Gastrocnemius medialis (tissue), 4 donors: ENCODE measurements around the gene AJAP1.

Experiments
- CTCF ChIP-seq, 5 experiments: fragments of 450-650 bp in 3 of 5; fragments of 200-600 bp in 2 of 5; sonication (generic) in 2 of 5; IDR thresholded peaks in 4 of 5; conservative IDR thresholded peaks in 1 of 5; 1 replicate in 4 of 5; 2 replicates in 1 of 5; pipeline ENCODE4 v1.5.1; 2016 to 2019; ENCODE audit warnings: antibody characterized with exemption in 5 of 5, mild to moderate bottlenecking in 3 of 5, moderate library complexity in 3 of 5
- POLR2A ChIP-seq, 2 donors: fragments of 450-650 bp; IDR thresholded peaks; one replicate each; pipeline ENCODE4 v1.6.1; 2017; ENCODE audit warnings: antibody characterized with exemption in 2 of 2, mild to moderate bottlenecking in 2 of 2, moderate library complexity in 2 of 2

- TF ChIP-seq CTCF (IDR thresholded peaks at IDR 0.05 in 4 of 5, conservative IDR thresholded peaks at IDR 0.05 in 1 of 5) (no peak), POLR2A (IDR thresholded peaks at IDR 0.05) (no peak)
Measured at GRCh38 chr1:4648657-4649056, 5.8 kb upstream of the AJAP1 start.
